GM10266 (cell line): Measurements from ENCODE around the gene TDP1.

Experiments used
- DNase-seq: peaks from one replicate; pipeline ENCODE4 v3.0.0; 2012; ENCODE audit errors: extremely low spot score
- CTCF ChIP-seq: IDR thresholded peaks from 2 replicates; pipeline ENCODE4 v1.5.1; 2012; ENCODE audit warnings: mild to moderate bottlenecking, low read depth; ENCODE audit not compliant: control insufficient read depth, insufficient read depth; ENCODE audit errors: missing control alignments

Gene TDP1

GRCh38 chr14:89956661-89957009 is 908 bp downstream of the TDP1 start:
- no peak for TF ChIP-seq CTCF
- no peak for DNase-seq

- DNase-seq = no peak
- TF ChIP-seq CTCF = no peak
Observed at GRCh38 chr14:89957376-89957775, 1.6 kb downstream of the TDP1 start.

GRCh38 chr14:89957791-89958190 is 2.1 kb downstream of the TDP1 start:
- no peak for DNase-seq
- no peak for TF ChIP-seq CTCF

DNA sequence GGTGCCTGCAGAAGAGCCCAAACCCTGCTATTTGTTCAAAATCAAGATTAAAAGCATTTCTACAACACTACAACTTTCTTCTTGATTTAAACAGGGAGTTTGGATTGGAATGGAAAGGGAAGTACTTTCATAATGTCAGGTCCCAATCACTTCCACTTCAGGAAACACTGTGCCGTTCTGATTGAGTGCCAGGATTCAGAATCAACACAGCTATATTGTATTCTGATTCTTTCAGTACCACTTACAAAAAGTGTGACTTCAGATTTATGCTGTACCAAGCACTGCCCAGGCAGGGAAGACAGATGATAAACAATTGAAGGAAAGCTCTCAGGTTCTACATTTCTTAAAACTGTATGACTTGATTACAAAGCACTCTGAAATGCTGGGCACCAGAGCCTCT is 3.2 kb downstream of the TDP1 start:
- no peak for DNase-seq
- TF ChIP-seq CTCF = no peak

DNA sequence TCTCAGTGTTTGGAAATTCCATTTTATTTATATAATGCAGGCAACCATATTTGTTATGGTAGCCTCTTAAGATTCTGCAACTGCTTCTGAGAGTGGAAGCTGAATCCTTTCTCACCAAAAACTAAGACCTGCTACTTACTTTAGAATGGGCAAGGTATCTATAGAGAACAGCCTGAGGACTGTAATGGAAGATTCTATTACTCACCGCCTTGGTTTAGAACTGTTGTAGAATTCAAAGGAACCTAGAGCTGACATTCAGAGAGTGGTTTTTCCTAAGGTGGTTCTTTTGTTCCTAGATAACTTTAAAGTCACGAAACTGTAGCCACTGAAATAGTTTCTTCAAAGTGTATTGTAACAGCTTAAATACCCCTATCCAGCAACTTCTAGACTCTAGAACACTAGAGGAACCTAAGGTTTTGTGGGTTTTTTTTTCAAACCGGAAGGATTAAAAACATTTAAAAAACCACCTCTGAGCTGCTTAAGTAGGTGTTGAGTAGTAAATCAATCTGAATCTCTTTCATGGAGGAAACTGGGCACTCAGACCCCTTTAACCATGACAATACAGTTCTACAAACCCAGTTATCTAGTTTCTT is 4.2 kb downstream of the TDP1 start:
- TF ChIP-seq CTCF = no peak
- no peak for DNase-seq

DNA sequence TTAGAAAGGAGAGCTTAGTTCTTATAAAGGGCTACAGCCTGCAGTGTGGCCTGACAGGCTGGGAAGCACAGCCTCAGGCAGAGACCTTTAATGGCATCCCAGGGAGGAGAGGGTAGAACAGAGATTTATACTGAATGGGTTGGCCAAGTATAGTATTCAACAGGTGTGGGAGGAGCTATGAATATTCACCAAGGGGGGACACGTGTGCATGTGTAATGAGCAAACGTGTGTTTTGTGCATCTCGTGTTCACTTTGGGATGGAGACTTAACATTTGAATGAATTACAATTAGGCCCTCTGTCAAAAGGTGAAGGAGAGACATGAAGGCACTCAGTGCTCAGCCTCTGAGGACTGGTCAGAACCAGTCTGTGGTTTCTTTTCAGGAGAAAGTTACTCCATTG is 5.2 kb downstream of the TDP1 start:
- TF ChIP-seq CTCF = no peak

DNA sequence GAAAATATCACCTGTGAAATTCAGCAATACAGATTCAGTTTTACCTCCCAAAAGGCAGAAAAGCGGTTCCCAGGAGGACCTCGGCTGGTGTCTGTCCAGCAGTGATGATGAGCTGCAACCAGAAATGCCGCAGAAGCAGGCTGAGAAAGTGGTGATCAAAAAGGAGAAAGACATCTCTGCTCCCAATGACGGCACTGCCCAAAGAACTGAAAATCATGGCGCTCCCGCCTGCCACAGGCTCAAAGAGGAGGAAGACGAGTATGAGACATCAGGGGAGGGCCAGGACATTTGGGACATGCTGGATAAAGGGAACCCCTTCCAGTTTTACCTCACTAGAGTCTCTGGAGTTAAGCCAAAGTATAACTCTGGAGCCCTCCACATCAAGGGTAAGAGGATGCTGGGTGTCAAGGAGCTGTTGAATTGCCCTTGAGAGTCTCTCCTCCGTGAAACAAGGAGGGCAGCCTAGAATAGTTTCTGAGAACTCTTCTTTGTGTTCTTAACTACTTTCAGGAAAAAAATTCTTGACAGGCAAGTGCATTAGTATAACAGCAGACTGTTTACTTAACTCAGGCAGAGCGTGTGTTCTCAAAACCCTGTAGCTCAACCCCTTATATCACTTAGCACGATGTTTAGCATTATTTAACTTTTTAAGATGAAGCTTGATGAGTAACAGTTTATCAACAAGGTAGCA is 7.7 kb downstream of the TDP1 start:
- TF ChIP-seq CTCF = no peak
- no peak for DNase-seq

More for the DNA sequence above, 5.2 kb downstream of the TDP1 start:
- no peak for DNase-seq
